Stimulated activated memory B cell treated with anti-CD40 and anti-IgM and Interleukin-4, amounts not matched to agents 10 μg/mL and 1 μg/mL and 100 μg/mL, for 72 hours (primary cell): ENCODE results near the gene OLIG1.

Experiments used
- ATAC-seq: fragments of 150-1000 bp; cut with Tn5 transposase; 2 replicates; pipeline ENCODE4 v1.10.0; 2021
- H3K27ac Mint-ChIP-seq: one replicate; pipeline ENCODE4 v1.8.0; 2022; ENCODE audit warnings: mild to moderate bottlenecking, mixed read lengths
- H3K27me3 Mint-ChIP-seq: one replicate; pipeline ENCODE4 v1.8.0; 2022; ENCODE audit warnings: mixed read lengths
- H3K36me3 Mint-ChIP-seq: one replicate; pipeline ENCODE4 v1.8.0; 2022; ENCODE audit warnings: mixed read lengths
- H3K4me1 Mint-ChIP-seq: one replicate; pipeline ENCODE4 v1.8.0; 2022; ENCODE audit warnings: mixed read lengths
- H3K4me3 Mint-ChIP-seq: one replicate; pipeline ENCODE4 v1.8.0; 2022; ENCODE audit warnings: mild to moderate bottlenecking, moderate library complexity, mixed read lengths
- H3K9me3 Mint-ChIP-seq: one replicate; pipeline ENCODE4 v1.8.0; 2022; ENCODE audit warnings: mixed read lengths

The OLIG1 gene

GRCh38 chr21:33096426-33096825 is 26.5 kb downstream of the OLIG1 start:
- Mint-ChIP-seq H3K36me3 (no peaks in the 10 kb centered on the region), H3K27me3 (peaks cover 28% of the 10 kb centered on the region), H3K27ac (no peak overlapping the region), H3K4me1 (peaks cover 18% of the 10 kb centered on the region), H3K9me3 (no peaks in the 10 kb centered on the region), H3K4me3 (no peak overlapping the region)
- ATAC-seq = no peak

- Mint-ChIP-seq H3K27me3 (peaks cover 47% of the 10 kb centered on the region), H3K4me3 (no peak overlapping the region), H3K9me3 (no peaks in the 10 kb centered on the region), H3K27ac (no peak overlapping the region), H3K36me3 (no peaks in the 10 kb centered on the region), H3K4me1 (peaks cover 21% of the 10 kb centered on the region)
- ATAC-seq = no peak
Observed at GRCh38 chr21:33099131-33099530, 29.2 kb downstream of the OLIG1 start.

- ATAC-seq = peak; percentile 83
- no peak overlapping the region for H3K4me3 Mint-ChIP-seq
- H3K36me3 Mint-ChIP-seq = no peaks in the 10 kb centered on the region
- no peak overlapping the region for H3K27ac Mint-ChIP-seq
- H3K9me3 Mint-ChIP-seq = no peaks in the 10 kb centered on the region
- peaks cover 70% of the 10 kb centered on the region for H3K27me3 Mint-ChIP-seq
- H3K4me1 Mint-ChIP-seq = peaks cover 17% of the 10 kb centered on the region
Observed at GRCh38 chr21:33101300-33101911, 31.5 kb downstream of the OLIG1 start.

- ATAC-seq = no peak
- no peak overlapping the region for H3K27ac Mint-ChIP-seq
- H3K9me3 Mint-ChIP-seq = no peaks in the 10 kb centered on the region
- peaks cover 93% of the 10 kb centered on the region for H3K27me3 Mint-ChIP-seq
- no peaks in the 10 kb centered on the region for H3K36me3 Mint-ChIP-seq
- H3K4me3 Mint-ChIP-seq = no peak overlapping the region
- H3K4me1 Mint-ChIP-seq = peaks cover 14% of the 10 kb centered on the region
Observed at GRCh38 chr21:33105088-33105487, 35.1 kb downstream of the OLIG1 start.

- Mint-ChIP-seq H3K9me3 (no peaks in the 10 kb centered on the region), H3K4me1 (no peaks in the 10 kb centered on the region), H3K27ac (no peak overlapping the region), H3K4me3 (no peak overlapping the region), H3K27me3 (peaks cover 93% of the 10 kb centered on the region), H3K36me3 (no peaks in the 10 kb centered on the region)
- ATAC-seq = no peak
Observed at GRCh38 chr21:33108228-33108627, 38.3 kb downstream of the OLIG1 start.

GRCh38 chr21:33109574-33110339 is 39.8 kb downstream of the OLIG1 start:
- H3K4me1 Mint-ChIP-seq = no peaks in the 10 kb centered on the region
- peaks cover 87% of the 10 kb centered on the region for H3K27me3 Mint-ChIP-seq
- H3K4me3 Mint-ChIP-seq = no peak overlapping the region
- H3K27ac Mint-ChIP-seq = no peak overlapping the region
- no peaks in the 10 kb centered on the region for H3K9me3 Mint-ChIP-seq
- no peaks in the 10 kb centered on the region for H3K36me3 Mint-ChIP-seq
- ATAC-seq = no peak

GRCh38 chr21:33110340-33110715 is 40.4 kb downstream of the OLIG1 start:
- Mint-ChIP-seq H3K4me3 (no peak overlapping the region), H3K9me3 (no peaks in the 10 kb centered on the region), H3K4me1 (no peaks in the 10 kb centered on the region), H3K27me3 (peaks cover 87% of the 10 kb centered on the region), H3K27ac (no peak overlapping the region), H3K36me3 (no peaks in the 10 kb centered on the region)
- no peak for ATAC-seq

- Mint-ChIP-seq H3K27me3 (peaks cover 86% of the 10 kb centered on the region), H3K27ac (no peak overlapping the region), H3K4me3 (no peak overlapping the region), H3K9me3 (no peaks in the 10 kb centered on the region), H3K36me3 (no peaks in the 10 kb centered on the region), H3K4me1 (no peaks in the 10 kb centered on the region)
- ATAC-seq = no peak
Observed at GRCh38 chr21:33111577-33111976, 41.6 kb downstream of the OLIG1 start.

- peaks cover 83% of the 10 kb centered on the region for H3K27me3 Mint-ChIP-seq
- ATAC-seq = no peak
- H3K36me3 Mint-ChIP-seq = no peaks in the 10 kb centered on the region
- no peaks in the 10 kb centered on the region for H3K4me1 Mint-ChIP-seq
- H3K9me3 Mint-ChIP-seq = no peaks in the 10 kb centered on the region
- H3K4me3 Mint-ChIP-seq = no peak overlapping the region
- no peak overlapping the region for H3K27ac Mint-ChIP-seq
Observed at GRCh38 chr21:33112151-33112550, 42.2 kb downstream of the OLIG1 start.

- H3K4me1 Mint-ChIP-seq = no peaks in the 10 kb centered on the region
- no peak overlapping the region for H3K4me3 Mint-ChIP-seq
- no peaks in the 10 kb centered on the region for H3K36me3 Mint-ChIP-seq
- peaks cover 88% of the 10 kb centered on the region for H3K27me3 Mint-ChIP-seq
- ATAC-seq = no peak
- H3K9me3 Mint-ChIP-seq = no peaks in the 10 kb centered on the region
- no peak overlapping the region for H3K27ac Mint-ChIP-seq
Observed at GRCh38 chr21:33112681-33113080, 42.7 kb downstream of the OLIG1 start.

- Mint-ChIP-seq H3K27ac (no peak overlapping the region), H3K9me3 (no peaks in the 10 kb centered on the region), H3K4me3 (no peak overlapping the region), H3K27me3 (peaks cover 88% of the 10 kb centered on the region), H3K4me1 (no peaks in the 10 kb centered on the region), H3K36me3 (no peaks in the 10 kb centered on the region)
- ATAC-seq = no peak
Observed at GRCh38 chr21:33113131-33113530, 43.2 kb downstream of the OLIG1 start.

- Mint-ChIP-seq H3K9me3 (no peaks in the 10 kb centered on the region), H3K27me3 (peaks cover 77% of the 10 kb centered on the region), H3K4me1 (no peaks in the 10 kb centered on the region), H3K4me3 (no peak overlapping the region), H3K27ac (no peak overlapping the region), H3K36me3 (no peaks in the 10 kb centered on the region)
- no peak for ATAC-seq
Observed at GRCh38 chr21:33114276-33114675, 44.3 kb downstream of the OLIG1 start.

GRCh38 chr21:33115631-33116510 is 45.9 kb downstream of the OLIG1 start:
- Mint-ChIP-seq H3K27me3 (peaks cover 61% of the 10 kb centered on the region), H3K4me1 (no peaks in the 10 kb centered on the region), H3K27ac (no peak overlapping the region), H3K36me3 (no peaks in the 10 kb centered on the region), H3K4me3 (no peak overlapping the region), H3K9me3 (no peaks in the 10 kb centered on the region)
- no peak for ATAC-seq

- ATAC-seq = no peak
- H3K36me3 Mint-ChIP-seq = no peaks in the 10 kb centered on the region
- no peak overlapping the region for H3K27ac Mint-ChIP-seq
- no peaks in the 10 kb centered on the region for H3K9me3 Mint-ChIP-seq
- H3K27me3 Mint-ChIP-seq = peaks cover 55% of the 10 kb centered on the region
- no peaks in the 10 kb centered on the region for H3K4me1 Mint-ChIP-seq
- no peak overlapping the region for H3K4me3 Mint-ChIP-seq
Observed at GRCh38 chr21:33116676-33117075, 46.7 kb downstream of the OLIG1 start.

- Mint-ChIP-seq H3K36me3 (no peaks in the 10 kb centered on the region), H3K4me3 (no peak overlapping the region), H3K27ac (no peak overlapping the region), H3K27me3 (peaks cover 55% of the 10 kb centered on the region), H3K9me3 (no peaks in the 10 kb centered on the region), H3K4me1 (no peaks in the 10 kb centered on the region)
- no peak for ATAC-seq
Observed at GRCh38 chr21:33117101-33117888, 47.4 kb downstream of the OLIG1 start.
